ENCODE measurements around the gene WDR54. TPM values are rescaled to one million over a fixed set of nuclear protein-coding genes. Genes with fewer than 3 reads are reported as not detected.

Gene WDR54
- total and polyA plus RNA-seq, 8 donors: 3.1 to 22.8 (median 4.0) TPM

GRCh38 chr2:74438248-74438647 lies 16.7 kb downstream of the WDR54 start:
- DNase-seq: no peak
- no peaks in the 10 kb centered on the region for H3K9me3 ChIP-seq
- intact Hi-C loops (cut with DNase I): no loop called here
- 95 to 100% methylated on average over 1 of the region's 1 CpG for WGBS, 2 donors
- no peaks in the 10 kb centered on the region for H3K36me3 ChIP-seq
- H3K27ac ChIP-seq: no peak overlapping the region
- no peak for FAIRE-seq
- no peaks in the 10 kb centered on the region for H3K27me3 ChIP-seq
- H3K4me1 ChIP-seq: peaks cover 0 to 22% (median 9%) of the 10 kb centered on the region in 3 donors
- no peak overlapping the region for H3K4me3 ChIP-seq
- no peak for ATAC-seq
- no peak for TF ChIP-seq CTCF (IDR thresholded peaks at IDR 0.05)

- Histone ChIP-seq H3K36me3 (no peaks in the 10 kb centered on the region), H3K27me3 (no peaks in the 10 kb centered on the region), H3K9me3 (no peaks in the 10 kb centered on the region), H3K4me1 (peaks cover 0 to 22% (median 9%) of the 10 kb centered on the region in 3 donors), H3K4me3 (peak overlapping the region; percentile 70 to 80 (median 74)), H3K27ac (peak overlapping the region in 2 of 4 donors; percentile 99)
- ATAC-seq (no peak), FAIRE-seq (no peak), DNase-seq (no peak)
- TF ChIP-seq CTCF (IDR thresholded peaks at IDR 0.05): no peak
- 22 to 23% methylated on average over 3 of the region's 3 CpGs for WGBS, 2 donors
- intact Hi-C loops (cut with DNase I): no loop called here
These were observed 17.8 kb downstream of the WDR54 start for GRCh38 chr2:74439373-74439772.

- no peak for TF ChIP-seq CTCF (IDR thresholded peaks at IDR 0.05)
- Histone ChIP-seq H3K9me3 (no peaks in the 10 kb centered on the region), H3K36me3 (no peaks in the 10 kb centered on the region), H3K27ac (peak overlapping the region; percentile 94 to 99 (median 98)), H3K4me1 (peaks cover 0 to 22% (median 9%) of the 10 kb centered on the region in 3 donors), H3K27me3 (no peaks in the 10 kb centered on the region), H3K4me3 (peak overlapping the region; percentile 70 to 80 (median 74))
- intact Hi-C loops (cut with DNase I): no loop called here
- DNase-seq (peak in 3 of 6 donors; percentile 44 to 65 (median 52)), FAIRE-seq (no peak), ATAC-seq (peak in 2 of 4 donors; percentile 3 to 4)
- 7% methylated on average over 12 to 14 of the region's 14 CpGs for WGBS, 2 donors
These were observed 18.4 kb downstream of the WDR54 start for GRCh38 chr2:74439803-74440377.

GRCh38 chr2:74440378-74441169 lies 19.0 kb downstream of the WDR54 start:
- peak; percentile 87 to 95 (median 91) for DNase-seq
- peak overlapping the region; percentile 94 to 99 (median 98) for H3K27ac ChIP-seq
- FAIRE-seq: no peak
- H3K9me3 ChIP-seq: no peaks in the 10 kb centered on the region
- H3K36me3 ChIP-seq: no peaks in the 10 kb centered on the region
- ATAC-seq: peak; percentile 81 to 91 (median 86)
- WGBS, 2 donors: 2 to 4% methylated on average over 42 to 45 of the region's 45 CpGs
- TF ChIP-seq CTCF (IDR thresholded peaks at IDR 0.05): peak; percentile 10 to 39 (median 25)
- H3K4me1 ChIP-seq: peaks cover 0 to 22% (median 9%) of the 10 kb centered on the region in 3 donors
- intact Hi-C loops (cut with DNase I): no loop called here
- peak overlapping the region; percentile 70 to 80 (median 74) for H3K4me3 ChIP-seq
- no peaks in the 10 kb centered on the region for H3K27me3 ChIP-seq

Data from pancreas (tissue), 10 donors.